ENCODE results near the gene ISL1.

Gene ISL1

GRCh38 chr5:51394609-51395008, 11.4 kb downstream of the ISL1 start:
- no peaks in the 10 kb centered on the region for H3K4me1 Mint-ChIP-seq
- no peaks in the 10 kb centered on the region for H3K36me3 Mint-ChIP-seq
- H3K9me3 Mint-ChIP-seq: peaks cover 2% of the 10 kb centered on the region
- no peak overlapping the region for H3K27ac Mint-ChIP-seq
- ATAC-seq (ENCODE audit: low read depth) (no peak), DNase-seq (ENCODE audit: low spot score in 2 of 2) (no peak)
- no peak overlapping the region for H3K4me3 Mint-ChIP-seq
- H3K27me3 Mint-ChIP-seq: peaks cover 12% of the 10 kb centered on the region

- no peak overlapping the region for H3K27ac Mint-ChIP-seq
- no peak for ATAC-seq (ENCODE audit: low read depth)
- no peak for DNase-seq (ENCODE audit: low spot score in 2 of 2)
- peaks cover 2% of the 10 kb centered on the region for H3K9me3 Mint-ChIP-seq
- peaks cover 11% of the 10 kb centered on the region for H3K27me3 Mint-ChIP-seq
- H3K4me1 Mint-ChIP-seq: no peaks in the 10 kb centered on the region
- no peak overlapping the region for H3K4me3 Mint-ChIP-seq
- H3K36me3 Mint-ChIP-seq: no peaks in the 10 kb centered on the region
Observed at GRCh38 chr5:51395245-51395644, 12.0 kb downstream of the ISL1 start.

GRCh38 chr5:51395666-51396356, 12.6 kb downstream of the ISL1 start:
- Mint-ChIP-seq H3K27me3 (peaks cover 11% of the 10 kb centered on the region), H3K4me3 (no peak overlapping the region), H3K9me3 (peaks cover 2% of the 10 kb centered on the region), H3K27ac (no peak overlapping the region), H3K4me1 (no peaks in the 10 kb centered on the region), H3K36me3 (no peaks in the 10 kb centered on the region)
- DNase-seq (ENCODE audit: low spot score in 2 of 2) (no peak), ATAC-seq (ENCODE audit: low read depth) (no peak)

GRCh38 chr5:51396797-51397196, 13.5 kb downstream of the ISL1 start:
- Mint-ChIP-seq H3K9me3 (peaks cover 2% of the 10 kb centered on the region), H3K36me3 (no peaks in the 10 kb centered on the region), H3K27me3 (peaks cover 7% of the 10 kb centered on the region), H3K27ac (no peak overlapping the region), H3K4me1 (no peaks in the 10 kb centered on the region), H3K4me3 (no peak overlapping the region)
- ATAC-seq (ENCODE audit: low read depth): no peak
- no peak for DNase-seq (ENCODE audit: low spot score in 2 of 2)

- Mint-ChIP-seq H3K27me3 (peaks cover 3% of the 10 kb centered on the region), H3K36me3 (no peaks in the 10 kb centered on the region), H3K9me3 (peaks cover 2% of the 10 kb centered on the region), H3K4me1 (no peaks in the 10 kb centered on the region), H3K27ac (no peak overlapping the region), H3K4me3 (no peak overlapping the region)
- ATAC-seq (ENCODE audit: low read depth) (no peak), DNase-seq (ENCODE audit: low spot score in 2 of 2) (no peak)
Observed at GRCh38 chr5:51397996-51398395, 14.7 kb downstream of the ISL1 start.

GRCh38 chr5:51398875-51399642, 15.8 kb downstream of the ISL1 start:
- H3K27me3 Mint-ChIP-seq: peaks cover 3% of the 10 kb centered on the region
- H3K4me3 Mint-ChIP-seq: no peak overlapping the region
- no peak for ATAC-seq (ENCODE audit: low read depth)
- H3K36me3 Mint-ChIP-seq: no peaks in the 10 kb centered on the region
- H3K27ac Mint-ChIP-seq: no peak overlapping the region
- peaks cover 2% of the 10 kb centered on the region for H3K9me3 Mint-ChIP-seq
- H3K4me1 Mint-ChIP-seq: no peaks in the 10 kb centered on the region
- DNase-seq (ENCODE audit: low spot score in 2 of 2): no peak

GRCh38 chr5:51399643-51400006, 16.4 kb downstream of the ISL1 start:
- peaks cover 2% of the 10 kb centered on the region for H3K9me3 Mint-ChIP-seq
- no peak for ATAC-seq (ENCODE audit: low read depth)
- no peak for DNase-seq (ENCODE audit: low spot score in 2 of 2)
- H3K27ac Mint-ChIP-seq: no peak overlapping the region
- H3K27me3 Mint-ChIP-seq: peaks cover 3% of the 10 kb centered on the region
- H3K4me1 Mint-ChIP-seq: no peaks in the 10 kb centered on the region
- H3K36me3 Mint-ChIP-seq: no peaks in the 10 kb centered on the region
- no peak overlapping the region for H3K4me3 Mint-ChIP-seq

- H3K4me1 Mint-ChIP-seq: no peaks in the 10 kb centered on the region
- H3K9me3 Mint-ChIP-seq: peaks cover 3% of the 10 kb centered on the region
- H3K27ac Mint-ChIP-seq: no peak overlapping the region
- no peaks in the 10 kb centered on the region for H3K27me3 Mint-ChIP-seq
- DNase-seq (ENCODE audit: low spot score in 2 of 2) (no peak), ATAC-seq (ENCODE audit: low read depth) (no peak)
- H3K4me3 Mint-ChIP-seq: no peak overlapping the region
- H3K36me3 Mint-ChIP-seq: no peaks in the 10 kb centered on the region
Observed at GRCh38 chr5:51404255-51404654, 21.0 kb downstream of the ISL1 start.

- no peak for ATAC-seq (ENCODE audit: low read depth)
- DNase-seq (ENCODE audit: low spot score in 2 of 2): no peak
- Mint-ChIP-seq H3K27me3 (no peaks in the 10 kb centered on the region), H3K36me3 (no peaks in the 10 kb centered on the region), H3K4me3 (no peak overlapping the region), H3K9me3 (no peaks in the 10 kb centered on the region), H3K4me1 (no peaks in the 10 kb centered on the region), H3K27ac (no peak overlapping the region)
Observed at GRCh38 chr5:51411921-51412325, 28.7 kb downstream of the ISL1 start.

- H3K4me1 Mint-ChIP-seq: no peaks in the 10 kb centered on the region
- no peaks in the 10 kb centered on the region for H3K36me3 Mint-ChIP-seq
- no peak overlapping the region for H3K4me3 Mint-ChIP-seq
- no peaks in the 10 kb centered on the region for H3K9me3 Mint-ChIP-seq
- H3K27me3 Mint-ChIP-seq: no peaks in the 10 kb centered on the region
- DNase-seq (ENCODE audit: low spot score in 2 of 2) (no peak), ATAC-seq (ENCODE audit: low read depth) (no peak)
- H3K27ac Mint-ChIP-seq: no peak overlapping the region
Observed at GRCh38 chr5:51414516-51414915, 31.3 kb downstream of the ISL1 start.

GRCh38 chr5:51416149-51416548, 32.9 kb downstream of the ISL1 start:
- Mint-ChIP-seq H3K4me3 (no peak overlapping the region), H3K9me3 (peaks cover 1% of the 10 kb centered on the region), H3K27ac (no peak overlapping the region), H3K27me3 (no peaks in the 10 kb centered on the region), H3K36me3 (no peaks in the 10 kb centered on the region), H3K4me1 (no peaks in the 10 kb centered on the region)
- DNase-seq (ENCODE audit: low spot score in 2 of 2) (no peak), ATAC-seq (ENCODE audit: low read depth) (no peak)

GRCh38 chr5:51433052-51433710, 49.9 kb downstream of the ISL1 start:
- no peak for ATAC-seq (ENCODE audit: low read depth)
- no peak for DNase-seq (ENCODE audit: low spot score in 2 of 2)
- H3K27ac Mint-ChIP-seq: no peak overlapping the region

GRCh38 chr5:51439232-51439631, 56.0 kb downstream of the ISL1 start:
- no peaks in the 10 kb centered on the region for H3K27me3 Mint-ChIP-seq
- H3K4me3 Mint-ChIP-seq: no peak overlapping the region
- H3K27ac Mint-ChIP-seq: no peak overlapping the region
- no peaks in the 10 kb centered on the region for H3K36me3 Mint-ChIP-seq
- peaks cover 2% of the 10 kb centered on the region for H3K9me3 Mint-ChIP-seq
- no peaks in the 10 kb centered on the region for H3K4me1 Mint-ChIP-seq
- ATAC-seq (ENCODE audit: low read depth) (no peak), DNase-seq (ENCODE audit: low spot score in 2 of 2) (no peak)

More at GRCh38 chr5:51433052-51433710, 49.9 kb downstream of the ISL1 start:
- no peaks in the 10 kb centered on the region for H3K4me1 Mint-ChIP-seq
- H3K9me3 Mint-ChIP-seq: peaks cover 9% of the 10 kb centered on the region
- H3K36me3 Mint-ChIP-seq: no peaks in the 10 kb centered on the region
- no peak overlapping the region for H3K4me3 Mint-ChIP-seq
- H3K27me3 Mint-ChIP-seq: no peaks in the 10 kb centered on the region
